ENCODE results near the gene CSF3R. TPM values are rescaled to one million over a fixed set of nuclear protein-coding genes. Genes with fewer than 3 reads are reported as not detected.
"Not testable (repeated sequence)": the region's sequence is repeated elsewhere in the genome, so short reads cannot be mapped to it uniquely, and the experiment has no call there.

The CSF3R gene
- total RNA-seq, 1 experiment from 2014 or later, result not detected

- no peak for DNase-seq (ENCODE audit: low read depth)
Measured at GRCh38 chr1:36513676-36514473, 31.2 kb upstream of the CSF3R start.

- DNase-seq (ENCODE audit: low read depth), result no peak
Measured at GRCh38 chr1:36512842-36513241, 30.1 kb upstream of the CSF3R start.

DNA sequence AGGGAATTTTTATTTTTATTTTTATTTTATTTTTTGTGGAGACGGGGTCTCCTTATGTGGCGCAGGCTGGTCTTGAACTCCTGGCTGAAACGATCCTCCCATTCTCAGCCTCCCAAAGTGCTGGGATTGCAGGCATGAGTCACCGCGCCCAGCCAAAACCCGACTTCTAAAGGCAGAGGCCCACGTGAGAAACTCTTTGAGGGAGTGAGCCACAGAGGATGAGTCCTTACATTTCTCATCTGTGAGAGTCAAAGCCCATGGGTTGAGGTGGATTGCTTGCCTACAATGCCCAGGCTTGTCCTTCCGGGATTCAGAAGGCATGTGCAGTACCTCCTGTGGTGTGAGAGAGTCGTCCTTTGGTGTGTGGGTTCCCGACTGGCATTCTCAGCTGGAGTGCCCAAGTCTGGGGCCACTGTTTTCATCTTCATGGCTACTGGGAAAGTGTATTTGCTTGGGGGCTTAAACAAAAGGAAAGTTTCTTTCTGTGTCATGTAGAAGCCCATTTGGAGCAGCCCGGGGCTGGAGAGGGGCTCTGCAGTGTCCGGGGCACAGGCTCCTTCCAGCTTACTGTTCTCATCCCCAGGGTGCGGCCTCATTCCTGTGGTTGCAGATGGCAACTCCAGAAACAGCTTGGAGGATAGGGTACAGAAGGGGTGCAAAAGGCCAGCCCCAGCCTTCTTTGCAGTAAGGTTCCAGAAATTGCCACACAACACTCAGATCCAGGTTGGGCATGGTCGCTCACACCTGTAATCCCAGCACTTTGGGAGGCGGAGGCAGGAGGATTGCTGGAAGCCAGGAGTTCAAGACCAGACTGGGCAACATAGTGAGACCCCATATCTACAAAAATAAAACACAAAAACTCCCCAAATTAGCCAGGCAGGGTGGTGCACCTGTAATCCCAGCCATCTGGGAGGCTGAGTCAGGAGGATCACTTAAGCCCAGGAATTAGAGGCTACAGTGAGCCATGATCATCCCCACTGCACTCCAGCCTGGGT lies 29.4 kb upstream of the CSF3R start:
- DNase-seq (ENCODE audit: low read depth), result peak; percentile 81

DNA sequence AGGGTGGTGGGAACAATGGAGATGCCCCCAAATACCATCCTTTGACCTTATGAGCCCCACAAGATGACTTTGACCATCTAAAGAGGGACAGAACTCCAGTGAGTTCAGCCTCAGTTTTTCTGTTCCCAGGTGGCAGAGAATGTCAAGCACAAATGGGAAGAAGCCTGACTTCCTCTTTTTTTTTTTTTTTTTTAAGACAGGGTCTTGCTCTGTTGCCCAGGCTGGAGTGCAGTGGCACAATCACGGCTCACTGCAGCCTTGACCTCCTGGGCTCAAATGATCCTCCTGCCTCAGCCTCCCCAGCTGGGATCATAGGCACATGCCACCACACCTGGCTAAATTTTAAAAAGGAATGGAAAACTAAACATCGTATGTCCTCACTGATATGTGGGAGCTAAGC lies 28.5 kb upstream of the CSF3R start:
- not testable (repeated sequence) for DNase-seq (ENCODE audit: low read depth)

GRCh38 chr1:36510418-36510817 lies 27.7 kb upstream of the CSF3R start:
- no peak for DNase-seq (ENCODE audit: low read depth)

DNA sequence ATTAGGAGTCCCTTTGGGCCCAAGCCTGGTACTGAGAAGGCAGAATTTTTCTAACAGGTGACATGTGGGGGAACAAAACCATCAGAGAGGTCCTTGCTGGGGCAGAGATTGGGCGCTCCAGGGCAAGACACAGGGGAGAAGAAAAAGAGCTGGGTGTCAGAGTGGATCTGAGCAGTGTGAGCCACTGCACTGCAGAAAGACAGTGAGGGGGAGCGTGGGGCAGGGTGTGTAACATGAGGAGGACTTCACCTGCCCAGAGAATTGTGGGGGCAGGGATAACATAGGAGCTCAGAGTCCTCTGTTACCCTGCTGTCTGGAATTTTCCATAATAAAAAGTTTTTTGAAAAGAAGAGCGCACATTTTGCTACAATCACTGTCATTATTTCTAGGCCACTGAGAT lies 25.5 kb upstream of the CSF3R start:
- DNase-seq (ENCODE audit: low read depth), result no peak

DNA sequence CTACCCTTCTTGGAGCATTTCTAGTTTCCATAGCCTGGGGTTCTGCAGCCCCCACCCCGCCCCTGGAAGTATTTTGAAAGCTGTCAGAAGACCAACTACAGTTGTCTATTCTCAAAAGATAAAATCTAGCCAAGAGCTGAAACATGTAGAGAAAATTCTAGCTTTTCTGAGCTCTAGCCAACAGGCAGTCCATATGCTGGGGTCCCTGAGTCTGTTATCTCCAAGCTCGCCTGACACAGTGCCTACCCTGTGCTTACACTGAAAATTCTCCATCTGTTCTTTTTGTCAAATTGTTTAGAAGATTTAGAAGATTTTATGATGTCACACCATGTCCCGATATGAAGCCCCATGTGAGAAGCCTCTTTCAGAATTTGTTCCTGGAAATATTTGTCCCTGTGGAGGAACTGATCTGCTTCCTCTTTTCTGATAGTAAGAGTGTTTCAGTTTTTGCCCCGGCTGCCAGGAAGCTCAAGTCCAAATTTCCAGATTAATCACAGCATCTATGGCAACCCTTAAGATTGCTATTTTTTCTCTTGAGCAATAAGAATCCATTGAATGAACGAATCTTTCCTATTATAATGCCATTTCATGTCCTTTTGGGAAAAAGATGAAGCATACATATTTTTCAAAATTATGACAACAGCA lies 23.7 kb upstream of the CSF3R start:
- no peak for DNase-seq (ENCODE audit: low read depth)

- no peak for DNase-seq (ENCODE audit: low read depth)
Measured at GRCh38 chr1:36503733-36504132, 21.0 kb upstream of the CSF3R start.

DNA sequence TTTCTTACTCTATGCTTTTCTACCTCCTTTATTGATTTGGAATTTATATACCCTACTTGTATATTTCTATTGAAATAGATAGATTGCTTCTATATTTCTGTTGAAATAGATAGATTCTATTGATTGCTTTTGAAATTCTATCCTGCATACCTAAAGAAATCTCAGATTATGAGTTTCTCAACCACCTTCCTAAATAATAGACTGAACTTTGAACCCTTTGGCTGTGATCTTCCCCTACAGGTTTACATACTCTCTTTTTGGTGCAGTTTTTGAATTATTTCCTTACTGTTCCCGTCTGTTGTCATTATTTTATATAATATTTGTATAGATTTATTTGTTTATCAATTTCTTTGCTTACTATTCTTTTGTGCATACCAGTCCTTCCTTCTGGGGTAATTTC lies 20.4 kb upstream of the CSF3R start:
- DNase-seq (ENCODE audit: low read depth), result no peak

- DNase-seq (ENCODE audit: low read depth), result no peak
Measured at GRCh38 chr1:36502616-36503015, 19.9 kb upstream of the CSF3R start.

GRCh38 chr1:36501911-36502310 lies 19.2 kb upstream of the CSF3R start:
- DNase-seq (ENCODE audit: low read depth), result not testable (repeated sequence)

DNA sequence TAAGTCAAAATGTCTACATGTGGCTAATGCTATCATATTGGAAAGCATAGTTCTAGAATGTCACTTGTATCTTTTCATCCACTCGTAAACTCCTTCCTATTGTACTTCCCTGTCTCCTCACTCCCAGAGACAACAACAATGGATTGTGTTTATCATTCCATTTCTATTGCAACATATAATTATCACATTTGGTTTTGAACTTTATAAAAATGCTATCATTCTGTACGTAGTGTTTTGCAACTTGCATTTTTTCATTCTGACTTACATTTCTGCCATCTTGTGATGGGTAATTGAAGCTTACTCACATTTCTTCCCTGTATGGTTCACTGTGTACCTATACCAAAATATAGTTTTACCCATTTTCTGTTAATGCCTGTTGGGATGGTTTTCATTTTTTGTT lies 14.5 kb upstream of the CSF3R start:
- DNase-seq (ENCODE audit: low read depth), result no peak

DNA sequence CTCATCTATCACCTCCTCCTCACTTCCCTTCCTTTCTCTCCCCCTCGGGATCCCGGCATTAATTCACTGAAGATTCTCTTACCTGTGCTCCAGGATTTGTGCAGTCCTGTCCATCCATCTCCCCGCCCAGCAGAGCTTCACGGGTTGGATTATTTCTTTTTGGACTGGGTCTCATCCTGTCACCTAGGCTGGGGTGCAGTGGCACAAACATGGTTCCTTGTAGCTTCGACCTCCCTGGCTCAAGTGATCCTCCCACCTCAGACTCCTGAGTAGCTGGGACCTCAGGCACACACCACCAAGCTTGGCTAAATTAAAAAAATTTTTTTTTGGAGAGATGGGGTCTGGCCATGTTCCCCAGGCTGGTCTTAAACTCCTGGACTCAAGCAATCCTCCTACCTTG lies 12.3 kb upstream of the CSF3R start:
- DNase-seq (ENCODE audit: low read depth), result no peak

DNA sequence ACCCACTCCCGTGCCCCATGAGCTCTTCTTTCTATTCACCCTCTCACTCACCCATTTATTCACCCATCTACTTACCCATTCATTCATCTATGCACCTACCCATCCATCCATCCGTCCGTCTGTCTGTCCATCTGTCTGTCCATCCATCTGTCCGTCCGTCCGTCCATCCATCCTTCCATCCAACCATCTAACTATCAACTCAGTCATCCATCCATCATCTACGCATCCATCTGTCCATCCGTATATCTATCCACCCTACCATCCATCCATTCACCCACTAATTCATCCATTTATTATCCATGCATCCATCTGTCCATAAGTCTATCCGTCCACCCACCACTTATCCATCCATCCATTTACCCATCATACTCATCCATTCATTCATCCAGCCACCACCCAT lies 10.8 kb upstream of the CSF3R start:
- DNase-seq (ENCODE audit: low read depth), result no peak

DNA sequence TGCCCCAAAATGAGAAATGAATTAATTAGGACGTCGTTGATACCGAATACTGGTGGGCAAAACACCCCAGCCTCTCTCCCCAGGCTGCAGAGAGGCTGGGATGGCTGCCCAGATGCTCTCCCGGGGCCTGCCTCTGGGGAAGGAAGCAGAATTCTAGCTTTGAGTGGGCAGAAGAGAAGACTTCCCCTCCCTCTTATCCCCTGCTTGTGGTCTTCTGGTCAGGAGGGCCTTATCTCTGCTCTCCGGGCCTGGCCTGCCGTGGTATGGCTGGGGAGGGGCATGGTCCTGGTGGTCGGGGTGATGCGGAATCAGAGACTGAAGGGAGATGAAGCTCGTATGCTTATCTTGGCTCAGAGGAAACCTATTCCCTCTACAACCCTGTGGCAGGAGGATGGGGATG lies 9.8 kb upstream of the CSF3R start:
- no peak for DNase-seq (ENCODE audit: low read depth)

DNA sequence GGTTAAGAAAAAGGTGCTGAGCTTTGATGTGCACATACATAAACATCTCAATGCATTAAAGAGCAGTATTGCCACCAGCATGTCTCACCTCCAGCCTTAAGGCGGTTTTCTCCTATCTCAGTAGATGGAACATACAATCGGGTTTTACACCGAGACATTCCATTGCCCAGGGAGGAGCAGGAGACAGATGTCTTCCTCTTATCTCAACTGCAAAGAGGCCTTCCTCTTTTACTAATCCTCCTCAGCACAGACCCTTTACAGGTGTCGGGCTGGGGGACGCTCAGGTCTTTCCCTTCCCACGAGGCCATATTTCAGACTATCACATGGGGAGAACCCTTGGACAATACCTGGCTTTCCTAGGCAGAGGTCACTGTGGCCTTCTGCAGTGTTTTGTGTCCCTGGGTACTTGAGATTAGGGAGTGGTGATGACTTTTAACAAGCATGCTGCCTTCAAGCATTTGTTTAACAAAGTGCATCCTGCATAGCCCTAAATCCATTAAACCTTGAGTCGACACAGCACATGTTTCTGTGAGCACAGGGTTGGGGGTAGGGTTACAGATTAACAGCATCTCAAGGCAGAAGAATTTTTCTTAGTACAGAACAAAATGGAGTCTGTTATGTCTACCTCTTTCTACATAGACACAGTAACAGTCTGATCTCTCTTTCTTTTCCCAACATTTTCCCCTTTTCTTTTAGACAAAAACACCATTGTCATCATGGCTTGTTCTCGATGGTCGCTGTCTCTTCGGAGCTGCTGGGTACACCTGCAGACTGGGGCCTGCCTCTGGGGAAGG lies 6.7 kb upstream of the CSF3R start:
- not testable (repeated sequence) for DNase-seq (ENCODE audit: low read depth)

DNA sequence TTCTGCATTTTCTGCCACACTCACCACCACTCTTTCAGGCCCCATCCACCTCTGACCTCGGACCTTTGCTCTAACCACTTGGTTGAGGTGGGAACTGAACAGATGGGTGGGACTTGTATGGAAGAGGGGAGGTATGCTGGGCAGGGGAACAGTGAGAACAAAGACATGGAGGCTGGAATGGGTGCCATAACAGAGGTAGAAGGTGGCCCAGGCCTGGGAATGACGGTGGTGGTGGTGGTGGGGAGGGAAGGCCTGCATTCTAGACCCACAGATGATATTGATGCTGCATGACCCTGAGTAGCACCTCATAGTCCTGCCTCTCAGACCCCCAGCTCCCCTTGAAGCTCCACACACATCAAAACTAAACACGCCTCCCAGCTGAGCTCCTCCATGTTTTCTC lies 5.2 kb upstream of the CSF3R start:
- no peak for DNase-seq (ENCODE audit: low read depth)

- DNase-seq (ENCODE audit: low read depth), result not testable (repeated sequence)
Measured at GRCh38 chr1:36487336-36487725, 4.6 kb upstream of the CSF3R start.

DNA sequence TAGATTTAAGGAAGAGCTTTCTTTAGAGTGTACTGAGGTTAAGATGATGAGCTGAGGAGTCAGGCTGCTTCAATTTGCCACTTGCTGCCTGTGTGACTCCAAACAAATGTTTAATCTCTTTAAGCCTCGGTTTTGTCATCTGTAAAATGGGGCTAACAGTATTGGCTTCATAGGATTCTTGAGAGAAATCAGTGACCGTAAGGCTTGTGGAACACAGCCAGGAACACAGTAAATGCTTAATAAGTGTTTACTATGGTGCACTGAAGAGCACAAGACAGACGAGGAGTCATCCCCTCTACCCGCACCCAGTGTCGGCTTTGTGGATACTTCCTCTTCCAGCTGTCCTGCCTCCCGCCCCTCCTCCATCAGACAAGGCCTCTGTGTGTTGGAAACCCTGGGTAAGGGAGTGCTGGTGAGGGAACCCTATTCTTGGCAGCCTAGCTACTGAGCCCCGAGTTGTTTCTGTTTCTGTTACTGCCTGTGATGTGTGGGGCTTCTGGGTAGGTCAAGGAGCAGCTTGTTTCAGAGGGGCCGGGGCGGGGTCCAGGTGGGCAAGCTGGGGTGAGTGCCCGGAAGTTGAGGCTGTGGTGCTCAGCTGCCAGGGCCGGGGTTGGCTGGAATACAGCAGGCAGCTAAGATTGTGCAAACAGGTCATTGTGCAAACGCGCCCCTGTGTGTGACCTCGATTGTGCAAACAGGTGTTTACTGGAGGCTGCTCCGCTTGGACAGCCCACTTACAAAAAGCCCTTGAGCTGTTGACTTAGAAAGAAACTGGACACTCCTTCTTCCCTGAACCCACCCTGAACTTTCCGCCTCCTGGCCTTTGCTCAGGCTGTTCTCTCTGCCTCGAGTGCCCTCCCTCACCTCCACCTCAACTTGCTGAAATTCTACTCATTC lies 4.0 kb upstream of the CSF3R start:
- DNase-seq (ENCODE audit: low read depth), result no peak

DNA sequence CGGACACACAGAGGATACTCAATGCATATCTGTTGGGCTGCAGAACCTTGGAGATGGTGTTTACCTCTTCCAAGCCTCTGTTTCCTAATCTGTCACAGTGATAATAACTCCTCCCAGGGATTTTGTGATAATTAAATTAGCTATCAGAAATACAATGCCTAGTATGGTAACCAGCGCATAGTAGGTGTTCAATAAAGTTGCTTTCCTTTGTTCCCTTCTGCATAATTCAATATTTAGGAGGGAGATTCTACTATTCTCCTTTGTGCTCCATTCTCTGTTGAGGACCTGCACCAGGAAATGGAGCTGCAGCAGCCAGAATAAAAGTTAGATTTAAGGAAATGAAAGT lies 3.4 kb upstream of the CSF3R start:
- DNase-seq (ENCODE audit: low read depth), result no peak

Measured in HT1080 (cell line).